Measurements from ENCODE around the gene HSD11B1. TPM values are rescaled to one million over a fixed set of nuclear protein-coding genes. Genes with fewer than 3 reads are reported as not detected.

The HSD11B1 gene
- total RNA-seq, 2 donors from 2014 or later, result 3.7 to 17.2 TPM

DNA sequence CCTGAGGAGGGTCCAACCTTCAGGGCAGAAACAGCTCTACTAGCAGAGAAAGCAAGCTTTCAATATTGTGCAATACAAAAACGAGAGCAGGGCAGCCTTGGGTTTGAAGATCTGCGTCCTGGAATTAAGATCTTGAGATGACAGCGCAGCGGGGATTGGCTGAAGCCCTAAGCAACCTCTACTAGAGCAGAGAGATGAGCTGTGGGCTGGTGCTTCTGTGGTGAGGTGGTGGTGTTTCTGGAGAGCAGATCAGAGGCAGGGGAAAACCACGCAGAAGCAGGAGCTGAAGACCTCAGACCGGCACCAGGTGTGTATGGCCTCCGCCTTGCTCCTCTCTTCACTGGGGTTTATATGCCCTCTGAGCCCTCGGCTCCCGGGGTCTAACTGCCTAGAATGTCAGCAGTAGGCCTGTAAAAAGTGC lies 63.7 kb downstream of the HSD11B1 start:
- no peak overlapping the region for H3K4me3 ChIP-seq

DNA sequence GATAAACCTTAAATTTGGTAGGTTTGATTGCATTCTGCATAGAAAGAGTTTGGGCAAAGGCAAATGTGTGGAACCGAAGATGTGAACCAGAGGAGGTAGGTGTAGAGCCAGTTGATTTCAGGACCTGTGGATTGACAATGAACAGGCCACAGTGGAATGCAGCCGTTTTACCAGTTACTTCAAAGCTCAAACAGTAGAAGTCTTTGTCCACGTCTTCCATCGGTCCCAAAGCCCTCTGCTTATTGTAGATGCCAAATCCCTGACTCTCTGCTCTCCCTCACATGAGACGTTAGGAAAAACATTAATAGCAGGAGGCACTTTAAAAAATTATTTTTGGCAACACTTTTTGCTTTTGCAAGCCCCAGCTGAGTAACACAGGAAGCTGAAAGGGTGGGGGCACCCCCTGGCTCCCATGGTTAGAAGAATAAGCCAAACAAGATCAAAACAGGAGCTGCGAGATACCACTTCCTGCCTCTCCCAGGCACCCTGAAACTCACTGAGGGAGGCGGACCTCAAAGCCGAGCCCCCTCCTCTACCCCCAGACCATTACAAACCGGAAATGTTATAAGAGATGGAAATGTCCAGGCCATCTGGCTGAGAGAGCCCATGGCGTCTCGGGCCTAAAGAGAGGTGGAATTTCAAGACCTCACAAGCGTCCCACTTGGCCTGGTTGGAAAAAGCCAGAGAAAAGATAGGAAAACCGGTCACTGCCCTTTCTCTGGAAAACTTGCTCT lies 64.7 kb downstream of the HSD11B1 start:
- DNase-seq (ENCODE audit: low spot score), result peak; percentile 92
- H3K36me3 ChIP-seq, result no peaks in the 10 kb centered on the region
- H3K27me3 ChIP-seq, result no peaks in the 10 kb centered on the region
- H3K4me3 ChIP-seq, result peak overlapping the region in 1 of 2 donors; percentile 7
- H3K27ac ChIP-seq, result peak overlapping the region; percentile 50 to 73
- no peaks in the 10 kb centered on the region for H3K9me3 ChIP-seq
- H3K4me1 ChIP-seq, result peaks cover 0 to 28% of the 10 kb centered on the region in 2 donors
- TF ChIP-seq, protein P1, sequence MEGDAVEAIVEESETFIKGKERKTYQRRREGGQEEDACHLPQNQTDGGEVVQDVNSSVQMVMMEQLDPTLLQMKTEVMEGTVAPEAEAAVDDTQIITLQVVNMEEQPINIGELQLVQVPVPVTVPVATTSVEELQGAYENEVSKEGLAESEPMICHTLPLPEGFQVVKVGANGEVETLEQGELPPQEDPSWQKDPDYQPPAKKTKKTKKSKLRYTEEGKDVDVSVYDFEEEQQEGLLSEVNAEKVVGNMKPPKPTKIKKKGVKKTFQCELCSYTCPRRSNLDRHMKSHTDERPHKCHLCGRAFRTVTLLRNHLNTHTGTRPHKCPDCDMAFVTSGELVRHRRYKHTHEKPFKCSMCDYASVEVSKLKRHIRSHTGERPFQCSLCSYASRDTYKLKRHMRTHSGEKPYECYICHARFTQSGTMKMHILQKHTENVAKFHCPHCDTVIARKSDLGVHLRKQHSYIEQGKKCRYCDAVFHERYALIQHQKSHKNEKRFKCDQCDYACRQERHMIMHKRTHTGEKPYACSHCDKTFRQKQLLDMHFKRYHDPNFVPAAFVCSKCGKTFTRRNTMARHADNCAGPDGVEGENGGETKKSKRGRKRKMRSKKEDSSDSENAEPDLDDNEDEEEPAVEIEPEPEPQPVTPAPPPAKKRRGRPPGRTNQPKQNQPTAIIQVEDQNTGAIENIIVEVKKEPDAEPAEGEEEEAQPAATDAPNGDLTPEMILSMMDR (IDR thresholded peaks at IDR 0.05), result no peak

More for the DNA sequence above, 63.7 kb downstream of the HSD11B1 start:
- TF ChIP-seq, protein P1 (IDR thresholded peaks at IDR 0.05), result no peak
- DNase-seq (ENCODE audit: low spot score), result no peak
- Histone ChIP-seq H3K27me3 (no peaks in the 10 kb centered on the region), H3K27ac (no peak overlapping the region), H3K36me3 (no peaks in the 10 kb centered on the region), H3K9me3 (no peaks in the 10 kb centered on the region), H3K4me1 (peaks cover 0 to 28% of the 10 kb centered on the region in 2 donors)

DNA sequence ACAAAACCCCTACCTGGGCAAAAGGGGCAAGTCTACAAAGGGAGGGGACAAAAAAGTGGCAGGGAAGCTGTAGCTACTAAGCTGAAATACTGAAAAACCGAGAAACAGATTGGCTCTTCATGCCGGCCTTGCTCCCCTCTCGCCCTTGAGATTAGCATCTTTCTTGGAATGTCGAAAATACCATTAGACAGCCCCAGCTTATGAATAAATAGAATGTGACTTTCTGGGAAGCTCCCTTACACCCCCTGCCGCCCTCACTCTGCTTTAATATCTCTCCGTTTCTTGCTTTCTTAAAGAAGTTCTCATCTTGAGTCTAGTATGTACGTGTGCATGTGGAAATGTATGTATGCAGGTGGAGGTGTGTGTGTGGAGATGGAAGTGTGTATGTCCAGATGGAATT lies 65.3 kb downstream of the HSD11B1 start:
- H3K4me3 ChIP-seq, result peak overlapping the region in 1 of 2 donors; percentile 7
- H3K27ac ChIP-seq, result peak overlapping the region; percentile 50 to 73
- TF ChIP-seq, protein P1 (IDR thresholded peaks at IDR 0.05), result no peak
- H3K9me3 ChIP-seq, result no peaks in the 10 kb centered on the region
- H3K36me3 ChIP-seq, result no peaks in the 10 kb centered on the region
- no peak for DNase-seq (ENCODE audit: low spot score)
- no peaks in the 10 kb centered on the region for H3K27me3 ChIP-seq
- H3K4me1 ChIP-seq, result peaks cover 0 to 28% of the 10 kb centered on the region in 2 donors

DNA sequence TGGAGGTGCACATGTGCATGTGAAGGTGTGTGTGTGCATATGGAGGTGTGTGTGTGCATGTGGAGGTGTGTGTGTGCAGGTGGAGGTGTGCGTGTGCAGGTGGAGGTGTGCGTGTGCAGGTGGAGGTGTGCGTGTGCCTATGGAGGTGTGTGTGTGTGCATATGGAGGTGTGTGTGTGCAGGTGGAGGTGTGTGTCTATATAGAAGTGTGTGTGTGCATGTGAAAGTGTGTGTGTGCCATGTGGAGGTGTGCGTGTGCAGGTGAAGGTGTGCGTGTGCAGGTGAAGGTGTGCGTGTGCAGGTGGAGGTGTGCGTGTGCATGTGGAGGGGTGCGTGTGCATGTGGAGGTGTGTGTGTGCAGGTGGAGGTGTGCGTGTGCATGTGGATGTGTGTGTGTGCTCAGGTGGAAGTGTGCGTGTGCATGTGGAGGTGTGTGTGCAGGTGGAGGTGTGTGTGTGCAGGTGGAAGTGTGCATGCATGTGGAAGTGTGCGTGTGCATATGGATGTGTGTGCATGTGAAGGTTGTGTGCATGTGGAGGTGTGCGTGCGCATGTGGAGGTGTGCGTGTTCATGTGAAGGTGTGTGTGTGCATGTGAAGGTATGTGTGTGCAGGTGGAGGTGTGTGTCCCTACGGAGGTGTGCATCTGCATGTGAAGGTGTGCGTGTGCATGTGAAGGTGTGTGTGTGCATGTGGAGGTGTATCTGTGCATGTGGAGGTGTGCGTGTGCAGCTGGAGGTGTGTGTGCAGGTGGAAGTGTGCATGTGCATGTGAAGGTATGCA lies 66.2 kb downstream of the HSD11B1 start:
- Histone ChIP-seq H3K9me3 (no peaks in the 10 kb centered on the region), H3K27me3 (no peaks in the 10 kb centered on the region), H3K36me3 (no peaks in the 10 kb centered on the region), H3K4me3 (no peak overlapping the region), H3K4me1 (peaks cover 0 to 28% of the 10 kb centered on the region in 2 donors), H3K27ac (no peak overlapping the region)
- TF ChIP-seq, protein P1 (IDR thresholded peaks at IDR 0.05), result no peak
- DNase-seq (ENCODE audit: low spot score), result no peak

DNA sequence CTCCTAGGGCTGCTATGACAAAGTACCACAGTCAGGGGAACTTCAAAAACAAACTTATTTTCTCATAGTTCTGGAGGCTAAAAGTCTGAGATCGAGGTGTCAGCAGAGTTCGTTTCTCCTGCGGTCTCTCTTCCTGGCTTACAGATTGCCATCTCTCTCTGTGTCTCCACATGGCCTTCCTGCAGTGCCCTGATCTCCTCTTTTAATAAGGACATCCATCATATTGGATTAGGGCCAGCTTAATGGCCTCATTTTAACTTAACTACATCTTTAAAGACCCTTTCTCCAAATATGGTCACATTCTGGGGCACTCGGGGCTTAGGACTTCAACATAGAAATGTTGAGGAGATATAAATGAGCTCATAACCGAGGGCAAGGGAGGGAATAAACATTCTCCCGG lies 67.5 kb downstream of the HSD11B1 start:
- Histone ChIP-seq H3K27ac (no peak overlapping the region), H3K4me1 (peaks cover 0 to 28% of the 10 kb centered on the region in 2 donors), H3K4me3 (no peak overlapping the region), H3K27me3 (no peaks in the 10 kb centered on the region), H3K9me3 (no peaks in the 10 kb centered on the region), H3K36me3 (no peaks in the 10 kb centered on the region)
- TF ChIP-seq, protein P1 (IDR thresholded peaks at IDR 0.05), result no peak
- no peak for DNase-seq (ENCODE audit: low spot score)

Measured in right atrium auricular region (tissue), 2 donors.